HG03565 (cell line): ENCODE results near the gene PIK3AP1.
"Not testable (repeated sequence)": the region's sequence is repeated elsewhere in the genome, so short reads cannot be mapped to it uniquely, and the experiment has no call there.

Experiments
- ATAC-seq: cut with Tn5 transposase; IDR thresholded peaks from one replicate; pipeline ENCODE4 v1.9.1; 2021; ENCODE audit warnings: mild to moderate bottlenecking, moderate library complexity; ENCODE audit not compliant: unreplicated experiment

PIK3AP1 gene

DNA sequence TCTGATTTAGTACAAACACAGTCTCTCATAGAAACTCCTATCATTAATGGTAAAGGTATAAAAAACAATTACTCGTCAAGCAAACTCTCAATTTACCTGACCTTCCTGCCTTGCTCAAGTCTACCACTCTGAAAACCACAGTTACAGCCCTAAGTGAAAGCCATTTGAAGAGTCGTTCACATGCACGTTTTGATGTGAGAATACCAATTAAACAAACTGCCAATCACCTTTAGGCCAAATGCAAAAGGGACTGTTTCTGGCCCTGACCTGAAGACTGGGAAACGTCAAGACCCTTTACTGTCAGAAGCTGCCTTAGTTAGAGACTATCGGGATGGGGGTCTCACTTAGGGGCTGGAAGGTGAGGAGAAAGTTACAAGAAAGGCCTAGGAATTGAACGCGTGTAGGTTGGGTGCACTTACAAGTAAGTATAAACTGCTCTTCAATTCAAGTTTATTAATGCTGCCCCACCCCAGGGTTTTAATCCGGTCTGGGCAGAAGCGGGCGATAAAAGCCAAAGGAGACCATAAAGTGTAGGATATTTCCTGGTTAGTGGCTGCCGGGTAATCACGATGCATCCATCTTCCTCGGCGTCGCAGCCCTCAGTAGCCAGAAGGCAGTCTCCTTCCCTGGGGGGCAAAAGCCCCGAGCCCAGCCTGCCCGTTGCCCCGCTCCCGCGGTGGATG is 134.4 kb downstream of the PIK3AP1 start:
- ATAC-seq: no peak

DNA sequence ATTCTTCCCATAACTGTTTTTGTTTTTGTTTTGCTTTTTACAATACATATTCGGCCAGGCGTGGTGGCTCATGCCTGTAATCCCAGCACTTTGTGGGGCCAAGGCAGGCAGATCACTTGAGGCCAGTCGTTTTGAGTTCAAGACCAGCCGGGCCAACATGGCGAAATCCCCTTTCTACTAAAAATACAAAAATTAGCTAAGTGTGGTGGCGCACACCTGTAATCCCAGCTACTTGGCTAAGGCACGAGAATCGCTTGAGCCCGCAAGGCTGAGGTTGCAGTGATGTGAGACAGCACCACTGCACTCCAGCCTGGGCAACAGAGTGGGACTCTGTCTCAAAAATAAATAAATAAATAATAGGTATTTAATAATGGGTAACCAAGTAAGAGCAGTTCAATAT is 135.8 kb downstream of the PIK3AP1 start:
- ATAC-seq: no peak

- ATAC-seq: no peak
Observed at GRCh38 chr10:96584035-96584434, 136.3 kb downstream of the PIK3AP1 start.

DNA sequence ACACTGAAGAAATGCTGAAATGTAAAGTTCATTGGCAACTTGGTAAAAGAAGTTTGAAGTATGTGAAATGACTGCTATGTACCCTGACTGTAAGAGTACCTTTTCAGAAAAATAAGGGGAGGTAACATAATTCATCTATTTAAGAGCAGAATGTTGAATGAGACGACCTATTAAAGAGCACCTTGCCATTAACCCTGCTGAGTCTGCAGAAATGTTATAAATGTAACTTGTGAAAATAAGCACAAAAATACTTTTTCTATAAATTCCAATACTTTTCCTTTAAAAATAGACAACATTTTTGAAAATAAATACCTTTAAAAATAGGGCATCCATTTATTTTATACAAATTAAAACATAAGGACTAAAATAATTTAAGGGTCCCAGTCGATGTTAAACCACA is 141.2 kb downstream of the PIK3AP1 start:
- ATAC-seq: no peak

DNA sequence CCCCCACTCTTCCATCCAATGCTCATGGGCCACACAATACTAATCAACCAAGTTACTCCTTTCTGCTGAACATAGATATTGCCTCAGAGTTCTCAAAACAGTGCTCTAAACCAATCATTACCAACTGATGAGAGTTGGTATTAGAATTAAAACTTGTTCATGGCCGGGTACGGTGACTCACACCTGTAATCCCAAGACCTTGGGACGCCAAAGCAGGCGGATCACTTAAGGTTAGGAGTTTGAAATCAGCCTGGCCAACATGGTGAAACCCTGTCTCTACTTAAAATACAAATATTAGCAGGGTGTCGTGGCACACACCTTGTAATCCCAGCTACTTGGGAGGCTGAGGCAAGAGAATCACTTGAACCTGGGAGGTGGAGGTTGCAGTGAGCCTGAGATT is 141.7 kb downstream of the PIK3AP1 start:
- ATAC-seq: no peak

DNA sequence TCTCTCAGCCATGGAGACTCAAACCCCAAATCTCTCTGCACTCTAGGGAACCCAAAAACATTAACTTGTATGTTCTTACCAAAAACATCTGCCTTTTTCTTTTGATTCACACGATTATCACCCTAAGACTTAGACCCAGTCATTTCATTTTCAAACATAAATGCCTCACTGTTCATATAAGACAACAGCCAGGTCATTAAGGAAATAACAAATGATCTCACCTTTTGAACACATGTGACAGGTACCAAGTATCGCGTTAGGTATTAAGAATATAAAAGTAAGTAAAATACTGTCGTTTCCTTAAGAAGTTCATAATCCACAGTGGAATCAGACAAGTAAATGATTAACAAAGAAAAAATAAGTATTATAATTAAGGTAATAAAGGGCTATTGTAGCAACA is 142.3 kb downstream of the PIK3AP1 start:
- ATAC-seq: no peak

- ATAC-seq: no peak
Observed at GRCh38 chr10:96577069-96577468, 143.2 kb downstream of the PIK3AP1 start.

- no peak for ATAC-seq
Observed at GRCh38 chr10:96576277-96576980, 143.9 kb downstream of the PIK3AP1 start.

DNA sequence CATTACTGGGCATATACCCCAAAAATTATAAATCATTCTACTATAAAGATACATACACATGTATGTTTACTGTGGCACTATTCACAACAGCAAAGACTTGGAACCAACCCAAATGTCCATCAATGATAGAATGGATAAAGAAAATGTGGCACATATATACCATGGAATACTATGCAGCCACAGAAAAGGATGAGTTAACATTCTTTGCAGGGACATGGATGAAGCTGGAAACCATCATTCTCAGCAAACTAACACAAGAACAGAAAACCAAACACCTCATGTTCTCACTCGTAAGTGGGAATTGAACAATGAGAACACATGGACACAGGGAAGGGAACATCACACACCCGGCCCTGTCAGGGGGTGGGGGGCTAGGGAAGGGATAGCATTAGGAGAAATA is 145.8 kb downstream of the PIK3AP1 start:
- ATAC-seq: not testable (repeated sequence)

DNA sequence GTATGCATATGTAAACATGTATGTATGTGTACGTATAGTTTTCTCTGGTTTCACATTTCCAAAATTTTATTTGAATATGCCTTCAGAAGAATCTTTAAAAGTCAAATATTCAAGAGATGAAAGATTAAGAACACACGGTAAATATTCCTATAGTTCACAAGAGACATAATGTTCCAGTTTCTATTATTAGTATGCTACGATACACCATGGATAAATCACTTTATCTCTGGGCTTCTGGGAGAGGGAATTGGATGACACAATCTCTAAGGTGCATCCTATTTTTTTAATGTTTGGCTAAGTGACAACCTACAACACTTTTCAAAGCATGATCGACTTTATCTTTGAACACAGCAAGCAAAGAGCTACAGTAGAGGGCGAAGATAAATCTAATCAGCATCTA is 147.3 kb downstream of the PIK3AP1 start:
- ATAC-seq: no peak

DNA sequence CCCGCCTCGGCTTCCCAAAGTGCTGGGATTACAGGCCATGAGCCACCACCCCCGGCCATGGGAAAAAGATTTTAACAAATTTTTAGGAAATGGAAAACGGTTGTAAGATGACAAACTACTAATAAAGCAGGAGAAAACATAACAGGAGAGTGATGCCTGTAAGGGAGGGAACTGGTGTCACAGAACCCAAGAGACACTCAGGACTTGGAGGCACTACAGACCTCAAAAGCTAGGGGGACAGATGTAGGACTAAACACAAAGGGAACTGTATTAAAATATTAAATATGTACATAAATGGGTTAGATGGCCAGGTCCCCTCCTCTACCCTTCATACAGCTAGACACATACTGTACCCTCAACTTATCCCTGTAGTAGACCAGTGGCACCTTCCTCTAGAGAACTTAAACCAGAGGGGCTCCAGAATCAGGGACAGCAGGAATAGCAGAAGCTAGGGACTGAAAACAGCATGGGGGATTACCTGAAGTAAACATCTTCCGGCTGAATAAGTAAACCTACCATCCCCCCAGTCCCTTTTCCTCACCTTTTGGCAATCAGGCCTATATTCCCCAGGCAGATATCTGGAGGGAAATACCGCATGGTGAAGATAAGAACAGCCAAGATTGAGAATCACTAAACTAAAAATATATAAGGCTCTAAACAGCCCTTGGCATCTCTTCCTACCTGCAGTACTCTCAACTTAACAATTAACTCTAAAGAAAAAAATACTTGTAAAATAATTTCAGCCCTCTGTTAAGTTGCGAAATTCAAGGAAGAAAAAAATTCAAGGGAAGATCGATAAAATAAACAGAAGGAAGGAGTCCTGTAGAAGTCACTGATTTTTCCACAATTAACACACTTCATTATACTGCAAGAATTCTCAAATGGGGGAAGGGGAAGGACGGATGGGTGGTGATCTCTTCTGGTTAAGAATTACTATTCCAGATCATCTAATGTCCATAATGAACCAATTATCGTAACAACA is 149.0 kb downstream of the PIK3AP1 start:
- no peak for ATAC-seq

- ATAC-seq: no peak
Observed at GRCh38 chr10:96570511-96570910, 149.8 kb downstream of the PIK3AP1 start.

- no peak for ATAC-seq
Observed at GRCh38 chr10:96568402-96568801, 151.9 kb downstream of the PIK3AP1 start.

- ATAC-seq: no peak
Observed at GRCh38 chr10:96565774-96566173, 154.5 kb downstream of the PIK3AP1 start.

DNA sequence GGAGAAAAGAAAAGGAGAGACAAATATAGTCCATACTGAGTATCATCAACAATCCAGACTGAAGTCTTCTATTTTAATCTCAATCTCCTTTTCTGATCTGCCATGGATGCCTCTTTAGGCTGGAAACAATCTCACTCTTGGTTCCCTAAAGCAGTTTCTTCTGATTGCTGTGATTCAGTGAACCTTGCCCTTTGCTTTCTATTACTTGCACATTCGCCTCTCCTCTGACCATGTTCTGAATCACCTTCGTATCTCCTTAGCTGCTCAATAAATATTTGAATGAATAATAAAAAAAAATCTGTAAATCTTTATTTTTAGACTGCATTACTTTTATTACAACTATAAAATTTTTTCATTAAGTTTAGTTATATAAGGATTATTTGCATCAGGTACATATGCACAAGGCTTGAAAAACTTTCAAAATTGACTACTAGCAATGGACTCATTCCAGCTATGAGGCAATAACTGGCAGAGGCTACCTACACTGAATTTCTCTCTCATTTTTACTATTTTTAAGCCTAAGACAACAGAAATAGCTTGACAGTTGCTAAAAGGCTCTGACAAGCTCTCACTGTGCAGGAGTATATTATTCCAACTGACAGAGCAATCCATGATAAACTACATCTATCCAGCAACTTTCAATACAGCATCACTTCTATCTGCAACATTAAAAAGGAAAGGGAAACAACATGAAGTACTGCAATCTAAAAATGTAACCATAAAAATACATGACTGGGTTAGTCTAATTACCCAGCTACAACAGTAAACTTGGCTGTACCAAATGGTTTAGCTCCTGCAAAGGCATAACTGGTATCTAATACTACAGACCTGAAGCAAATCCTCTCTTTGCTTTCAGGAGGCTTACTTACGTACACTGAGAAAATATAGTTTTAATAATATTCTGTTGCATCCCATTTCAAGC is 159.1 kb downstream of the PIK3AP1 start:
- ATAC-seq: no peak

DNA sequence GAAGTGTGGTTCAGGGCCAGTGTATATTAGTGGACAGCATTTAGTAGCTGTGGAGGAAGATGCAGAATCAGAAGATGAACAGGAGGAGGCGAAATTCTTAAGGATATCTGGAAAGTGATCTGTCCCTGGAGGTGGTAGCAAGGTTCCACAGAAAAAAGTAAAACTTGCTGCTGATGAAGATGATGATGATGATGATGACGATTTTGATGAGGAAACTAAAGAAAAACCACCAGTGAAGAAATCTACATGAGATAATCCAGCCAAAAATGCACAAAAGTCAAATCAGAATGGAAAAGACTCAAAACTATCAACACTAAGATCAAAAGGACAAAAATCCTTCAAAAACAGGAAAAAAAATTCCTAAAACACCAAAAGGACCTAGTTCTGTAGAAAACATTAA is 159.8 kb downstream of the PIK3AP1 start:
- ATAC-seq: no peak

GRCh38 chr10:96556003-96556402 is 164.3 kb downstream of the PIK3AP1 start:
- ATAC-seq: no peak

DNA sequence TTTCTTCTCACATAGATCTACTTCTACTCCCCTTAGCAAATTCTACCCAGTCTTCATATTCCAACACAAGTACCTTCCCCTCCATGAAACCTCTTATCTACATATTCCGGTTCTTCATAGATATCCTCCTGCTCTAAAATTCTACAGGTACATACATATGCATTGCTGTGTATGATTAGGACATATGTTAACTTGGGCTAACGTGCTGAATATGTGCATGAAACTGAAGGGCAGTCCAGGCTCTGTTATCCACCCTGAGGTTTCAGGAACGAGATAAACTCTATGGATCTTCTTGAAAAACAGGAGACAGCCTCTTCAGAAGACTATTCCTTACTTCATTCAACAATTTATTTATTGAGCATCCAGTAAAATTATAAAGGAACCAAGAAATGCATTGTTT is 165.0 kb downstream of the PIK3AP1 start:
- ATAC-seq: no peak

- no peak for ATAC-seq
Observed at GRCh38 chr10:96548589-96548988, 171.7 kb downstream of the PIK3AP1 start.

GRCh38 chr10:96545558-96545957 is 174.8 kb downstream of the PIK3AP1 start:
- not testable (repeated sequence) for ATAC-seq
